Activated CD4-positive, alpha-beta T cell treated with anti-CD3 and anti-CD28 coated beads, Interleukin-2, amount 10 ng/mL, durations not matched to agents 24 days and 14 days (primary cell): Measurements from ENCODE around the gene KCTD14. TPM values are rescaled to one million over a fixed set of nuclear protein-coding genes. Genes with fewer than 3 reads are reported as not detected.
"Not testable (repeated sequence)": the region's sequence is repeated elsewhere in the genome, so short reads cannot be mapped to it uniquely, and the experiment has no call there.

ENCODE experiments used
- DNase-seq: peaks from one replicate; pipeline ENCODE4 v3.0.0; 2022
- H3K27ac Mint-ChIP-seq: one replicate; pipeline ENCODE4 v1.8.0; 2022; ENCODE audit warnings: mild to moderate bottlenecking, mixed read lengths
- H3K27me3 Mint-ChIP-seq: one replicate; pipeline ENCODE4 v1.8.0; 2022; ENCODE audit warnings: mixed read lengths
- H3K36me3 Mint-ChIP-seq: one replicate; pipeline ENCODE4 v1.8.0; 2022; ENCODE audit warnings: low read depth, mild to moderate bottlenecking, mixed read lengths
- H3K4me1 Mint-ChIP-seq: one replicate; pipeline ENCODE4 v1.8.0; 2021; ENCODE audit warnings: mixed read lengths
- H3K4me3 Mint-ChIP-seq: one replicate; pipeline ENCODE4 v1.8.0; 2022; ENCODE audit warnings: mild to moderate bottlenecking, moderate library complexity, mixed read lengths
- H3K9me3 Mint-ChIP-seq: one replicate; pipeline ENCODE4 v1.8.0; 2021; ENCODE audit warnings: mixed read lengths
- intact Hi-C: fragments of 100-400 bp; cut with micrococcal nuclease; formaldehyde crosslinking; loops from one replicate; pipeline ENCODE4 v1.15.1; 2023
- total RNA-seq: library from RNA; stranded (reverse); gene quantifications from 2 replicates; pipeline ENCODE4 v1.2.3, GENCODE V29; 2022

KCTD14 gene
- total RNA-seq, 1 donor from 2014 or later: 0.35 TPM

DNA sequence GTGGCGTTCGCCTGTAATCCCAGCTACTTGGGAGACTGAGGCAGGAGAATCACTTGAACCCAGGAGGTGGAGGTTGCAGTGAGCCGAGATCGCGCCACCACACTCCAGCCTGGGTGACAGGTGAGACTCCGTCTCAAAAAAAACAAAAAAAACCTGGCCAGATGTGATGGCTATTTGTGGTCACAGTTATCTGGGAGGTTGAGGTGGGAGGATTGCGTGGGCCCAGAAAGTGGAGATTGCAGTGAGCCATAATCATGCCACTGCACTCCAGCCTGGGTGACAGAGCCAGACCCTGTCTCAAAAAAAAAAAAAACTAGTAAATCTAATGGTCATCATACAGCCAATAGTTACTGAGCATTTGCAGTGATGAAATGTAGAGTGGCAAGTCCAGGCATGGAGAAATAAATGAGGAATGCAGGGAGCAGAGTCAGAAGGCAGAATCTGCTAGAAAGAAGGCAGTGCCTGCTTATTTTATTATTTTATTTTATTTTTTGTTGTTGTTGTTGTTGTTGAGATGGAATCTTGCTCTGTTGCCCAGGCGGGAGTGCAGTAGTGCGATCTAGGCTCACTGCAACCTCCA is 36.8 kb upstream of the KCTD14 start:
- H3K27ac Mint-ChIP-seq, H3K9me3 Mint-ChIP-seq, DNase-seq, H3K4me3 Mint-ChIP-seq, H3K27me3 Mint-ChIP-seq, H3K4me1 Mint-ChIP-seq, H3K36me3 Mint-ChIP-seq, intact Hi-C loops: not testable (repeated sequence)

DNA sequence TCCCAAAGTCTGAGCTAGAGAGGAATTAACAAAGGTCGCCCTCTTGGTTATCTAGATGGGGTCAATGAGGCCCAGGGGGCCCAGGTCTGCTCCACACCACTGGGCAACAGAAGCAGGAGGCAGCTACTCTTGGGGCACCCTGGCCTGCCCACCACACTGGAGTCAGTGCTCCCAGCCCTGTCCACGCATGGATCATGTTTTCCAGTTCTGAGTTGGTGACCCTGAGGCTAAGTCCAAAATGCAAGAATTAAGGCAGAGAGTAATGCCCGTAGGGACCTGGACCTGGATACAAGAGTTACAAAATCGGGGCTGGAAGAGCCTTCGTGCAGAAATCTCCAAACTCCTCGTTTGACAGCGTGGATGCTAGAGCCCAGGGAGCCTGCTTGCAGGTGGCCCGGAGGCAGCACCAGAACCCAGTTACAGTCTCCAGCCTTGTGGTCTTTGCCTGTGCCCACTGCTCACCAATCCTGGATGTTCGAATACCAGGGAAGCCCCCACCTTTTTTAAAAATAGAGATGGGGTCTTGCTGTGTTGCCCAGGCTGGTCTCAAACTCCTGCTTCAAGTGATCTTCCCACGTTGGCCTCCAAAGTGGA is 34.5 kb upstream of the KCTD14 start:
- Mint-ChIP-seq H3K27ac (no peak overlapping the region), H3K4me3 (no peak overlapping the region), H3K4me1 (no peaks in the 10 kb centered on the region), H3K36me3 (peaks cover 2% of the 10 kb centered on the region), H3K27me3 (no peaks in the 10 kb centered on the region), H3K9me3 (no peaks in the 10 kb centered on the region)
- intact Hi-C loops: no loop called here
- no peak for DNase-seq

DNA sequence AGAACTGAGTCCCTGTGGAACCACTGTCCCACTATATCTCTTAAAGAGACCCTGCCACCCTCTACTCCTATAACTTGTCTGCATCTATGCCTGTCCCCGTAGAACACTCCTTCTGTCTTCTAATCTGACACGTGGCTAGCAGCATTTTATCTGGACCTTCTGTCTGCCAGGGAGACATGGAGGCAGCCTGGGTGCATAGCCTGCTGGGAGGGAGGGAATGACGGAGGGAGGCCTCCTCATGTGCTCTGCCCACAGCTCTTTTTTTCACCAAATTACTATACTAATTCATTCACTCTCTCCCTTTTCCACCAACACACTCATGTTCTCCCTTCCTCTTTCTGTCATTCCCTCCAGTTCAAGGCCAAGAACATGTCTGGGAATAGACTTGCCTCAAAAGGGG is 33.0 kb upstream of the KCTD14 start:
- Mint-ChIP-seq H3K4me1 (peaks cover 2% of the 10 kb centered on the region), H3K27ac (no peak overlapping the region), H3K27me3 (no peaks in the 10 kb centered on the region), H3K4me3 (no peak overlapping the region), H3K9me3 (no peaks in the 10 kb centered on the region), H3K36me3 (peaks cover 2% of the 10 kb centered on the region)
- no peak for DNase-seq
- intact Hi-C loops: no loop called here

DNA sequence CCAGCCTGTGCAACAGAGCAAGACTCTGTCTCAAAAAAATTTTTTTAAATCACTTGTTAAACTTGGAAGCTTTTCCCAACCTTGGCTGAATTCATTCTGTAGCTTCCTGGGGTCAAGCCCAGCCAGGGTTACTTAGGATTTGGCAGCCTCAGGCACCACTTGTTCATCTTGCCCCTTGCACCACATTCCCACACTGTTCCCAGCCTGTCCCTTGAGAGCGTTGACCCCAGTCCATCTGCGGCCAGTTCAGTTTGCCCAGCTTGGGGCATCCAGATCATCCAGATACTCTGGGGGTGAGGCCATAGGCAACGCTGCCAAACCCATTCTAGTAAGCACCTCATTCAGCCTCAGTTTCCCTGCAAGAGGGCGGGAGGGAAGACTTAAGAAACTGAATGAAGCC is 31.9 kb upstream of the KCTD14 start:
- Mint-ChIP-seq H3K36me3 (peaks cover 2% of the 10 kb centered on the region), H3K27me3 (no peaks in the 10 kb centered on the region), H3K4me3 (no peak overlapping the region), H3K4me1 (peaks cover 8% of the 10 kb centered on the region), H3K9me3 (no peaks in the 10 kb centered on the region), H3K27ac (no peak overlapping the region)
- no peak for DNase-seq
- intact Hi-C loops: no loop called here

DNA sequence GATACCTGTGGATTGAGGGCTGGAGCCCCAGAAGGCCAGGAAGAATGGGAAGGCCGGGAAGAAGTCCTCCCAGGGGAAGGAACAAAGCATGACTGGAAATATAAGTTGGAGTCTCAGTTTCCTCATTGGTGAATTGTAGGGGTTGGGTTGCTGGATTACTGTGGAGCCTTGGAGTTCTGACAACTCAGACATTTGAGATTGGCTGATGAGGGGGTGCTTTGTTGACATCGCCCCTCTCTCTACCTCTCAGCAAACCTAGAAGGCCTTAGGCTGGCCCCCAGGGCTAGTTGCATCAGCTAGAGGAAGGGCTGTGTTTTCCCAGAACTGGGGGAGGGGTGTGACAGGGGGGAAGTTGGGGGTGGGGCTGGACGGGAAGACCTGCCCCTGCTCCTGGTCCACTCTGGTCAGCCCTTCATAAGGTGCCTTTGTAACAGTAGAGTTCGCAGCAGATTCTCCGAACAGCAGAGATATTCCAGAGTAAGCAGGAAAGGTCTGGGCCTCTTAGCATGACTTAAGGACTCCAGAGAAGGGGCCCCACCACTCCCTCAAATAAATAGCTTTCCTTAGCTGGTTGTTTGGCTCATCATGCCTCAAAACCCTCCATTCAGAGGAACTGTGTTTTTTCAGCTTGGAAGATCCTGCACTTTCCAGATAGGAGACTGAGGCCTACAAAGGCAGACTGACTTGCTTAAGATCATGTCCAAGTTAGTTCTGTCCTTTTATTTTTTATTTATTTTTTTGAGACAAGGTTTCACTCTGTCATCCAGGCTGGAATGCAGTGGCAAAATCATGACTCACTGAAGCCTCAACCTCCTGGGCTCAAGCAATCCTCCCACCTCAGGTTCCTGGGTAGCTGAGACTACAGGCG is 28.1 kb upstream of the KCTD14 start:
- H3K4me1 Mint-ChIP-seq: peaks cover 9% of the 10 kb centered on the region
- H3K27ac Mint-ChIP-seq: no peak overlapping the region
- no peak overlapping the region for H3K4me3 Mint-ChIP-seq
- no peaks in the 10 kb centered on the region for H3K27me3 Mint-ChIP-seq
- H3K36me3 Mint-ChIP-seq: peaks cover 2% of the 10 kb centered on the region
- H3K9me3 Mint-ChIP-seq: no peaks in the 10 kb centered on the region
- DNase-seq: no peak
- intact Hi-C loops: no loop called here

DNA sequence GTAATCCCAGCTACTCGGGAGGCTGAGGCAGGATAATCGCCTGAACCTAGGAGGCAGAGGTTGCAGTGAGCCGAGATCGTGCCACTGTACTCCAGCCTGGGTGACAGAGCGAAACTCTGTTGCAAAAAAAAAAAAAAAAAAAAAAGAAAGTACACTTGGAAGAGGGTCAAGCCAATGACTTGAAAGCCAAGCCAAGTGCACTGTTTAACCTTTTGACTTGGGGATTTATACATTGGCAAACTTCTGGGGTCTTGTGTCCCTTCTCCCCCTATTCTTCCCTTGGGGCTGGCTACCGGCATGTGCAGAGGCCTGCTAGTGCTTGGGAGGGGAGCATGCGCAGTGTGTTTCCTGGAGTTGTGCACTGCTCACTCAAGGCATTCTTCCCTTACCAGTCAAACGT is 26.3 kb upstream of the KCTD14 start:
- Mint-ChIP-seq H3K27ac (no peak overlapping the region), H3K36me3 (peaks cover 2% of the 10 kb centered on the region)
- intact Hi-C loops: no loop called here

DNA sequence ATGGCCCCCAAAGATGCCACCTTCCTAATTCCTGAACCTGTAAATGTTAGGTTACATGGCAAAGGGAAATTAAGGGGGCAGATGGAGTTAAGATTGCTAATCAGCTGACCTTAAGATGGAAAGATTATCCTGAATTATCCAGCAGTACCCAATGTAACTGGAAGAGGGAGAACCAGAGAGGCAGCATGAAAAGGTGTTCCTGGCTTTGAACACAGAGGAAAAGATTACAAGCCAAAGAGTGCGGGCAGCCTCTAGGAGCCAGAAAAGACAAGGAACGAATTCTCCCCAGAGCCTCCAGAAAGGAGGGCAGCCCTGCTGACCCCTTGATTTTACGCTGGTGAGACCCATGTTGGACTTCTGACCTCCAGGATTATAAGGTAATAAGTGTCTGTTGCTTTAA is 25.5 kb upstream of the KCTD14 start:
- peaks cover 2% of the 10 kb centered on the region for H3K36me3 Mint-ChIP-seq
- H3K4me3 Mint-ChIP-seq: no peak overlapping the region
- no peak for DNase-seq
- H3K9me3 Mint-ChIP-seq: no peaks in the 10 kb centered on the region
- H3K27ac Mint-ChIP-seq: no peak overlapping the region
- intact Hi-C loops: no loop called here
- H3K27me3 Mint-ChIP-seq: peaks cover under 1% of the 10 kb centered on the region
- H3K4me1 Mint-ChIP-seq: peaks cover 13% of the 10 kb centered on the region

More for the DNA sequence above, 26.3 kb upstream of the KCTD14 start:
- H3K4me3 Mint-ChIP-seq: no peak overlapping the region
- H3K9me3 Mint-ChIP-seq: no peaks in the 10 kb centered on the region
- no peak for DNase-seq
- H3K27me3 Mint-ChIP-seq: no peaks in the 10 kb centered on the region
- H3K4me1 Mint-ChIP-seq: peaks cover 13% of the 10 kb centered on the region

DNA sequence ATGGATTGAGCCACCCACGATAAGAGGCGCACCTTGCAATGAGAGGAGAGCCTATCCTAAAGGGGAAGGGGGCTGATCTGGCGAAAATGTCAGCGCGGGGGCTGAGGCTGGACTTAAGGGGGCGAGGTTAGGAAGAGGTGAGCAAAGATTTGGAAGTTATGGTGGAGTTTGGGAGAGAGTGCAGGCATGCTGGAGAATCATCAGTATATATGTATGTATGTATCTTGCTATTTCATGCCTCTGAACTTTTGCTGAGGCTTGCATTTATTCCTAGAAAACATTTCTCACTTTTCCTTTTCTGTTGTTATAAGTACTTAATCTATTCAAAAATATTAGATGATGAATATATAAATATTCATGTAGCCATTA is 23.4 kb upstream of the KCTD14 start:
- Mint-ChIP-seq H3K27ac (no peak overlapping the region), H3K36me3 (no peaks in the 10 kb centered on the region), H3K4me3 (no peak overlapping the region), H3K27me3 (peaks cover 4% of the 10 kb centered on the region), H3K9me3 (no peaks in the 10 kb centered on the region), H3K4me1 (peaks cover 15% of the 10 kb centered on the region)
- DNase-seq: no peak
- intact Hi-C loops: loop anchor here (2.0 kb wide), 1 partner anchor 52 kb away; the partner anchor contains the start of gene INTS4

DNA sequence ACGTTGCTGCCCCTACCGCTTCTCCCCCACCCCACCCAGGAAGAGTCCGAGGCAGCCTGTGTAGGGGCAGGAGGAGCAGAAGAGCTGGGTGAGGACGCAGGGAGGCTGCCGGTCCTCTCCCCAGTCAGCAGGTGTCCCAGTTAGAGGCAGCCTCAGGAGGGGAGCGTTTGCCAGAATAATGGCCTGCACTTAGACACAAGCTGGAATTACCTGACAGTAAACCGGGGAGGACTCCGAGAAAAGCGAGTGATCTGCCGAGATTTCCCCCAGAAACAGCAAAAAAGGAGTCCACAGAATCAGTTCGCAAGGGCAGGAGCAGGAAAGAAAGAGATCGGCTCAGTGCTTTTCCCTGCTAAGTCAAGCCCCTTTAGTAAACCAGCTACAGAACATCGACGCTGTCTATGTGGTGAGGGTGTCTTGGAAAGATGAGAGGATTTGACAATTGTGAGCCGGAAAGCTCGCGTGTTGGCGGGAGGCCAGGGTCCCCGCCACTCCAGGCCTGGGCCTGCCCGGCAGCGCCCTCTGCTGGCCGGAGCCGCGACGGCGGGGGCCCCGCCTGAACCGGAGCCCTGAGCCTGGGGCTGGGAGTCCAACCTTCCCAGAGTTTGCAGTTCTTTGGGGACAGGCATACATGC is 22.9 kb upstream of the KCTD14 start:
- Mint-ChIP-seq H3K4me1 (peaks cover 11% of the 10 kb centered on the region), H3K36me3 (no peaks in the 10 kb centered on the region), H3K9me3 (no peaks in the 10 kb centered on the region), H3K27me3 (peaks cover 4% of the 10 kb centered on the region), H3K4me3 (peak overlapping the region; percentile 45), H3K27ac (no peak overlapping the region)
- intact Hi-C loops: loop anchor here (2.0 kb wide), 1 partner anchor 51 kb away; the partner anchor contains the start of gene INTS4
- DNase-seq: peak; percentile 94

DNA sequence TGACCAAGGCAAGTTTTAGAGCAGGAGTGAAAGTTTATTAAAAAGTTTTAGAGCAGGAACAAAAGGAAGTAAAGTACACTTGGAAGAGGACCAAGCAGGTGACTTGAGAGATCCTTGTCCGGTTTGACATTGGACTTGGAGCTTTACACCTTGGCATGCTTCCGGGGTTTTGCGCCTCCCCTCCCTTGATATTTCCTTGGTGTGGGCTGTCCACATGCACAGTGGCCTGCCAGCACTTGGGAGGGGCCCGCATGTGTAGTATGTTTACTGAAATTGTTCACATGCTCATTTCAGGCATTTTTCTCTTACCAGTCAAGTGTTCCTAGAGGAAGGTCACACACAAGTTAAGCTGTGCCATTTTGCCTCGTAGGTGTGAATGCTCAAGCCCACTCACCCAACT is 21.6 kb upstream of the KCTD14 start:
- H3K4me3 Mint-ChIP-seq: no peak overlapping the region
- H3K27me3 Mint-ChIP-seq: peaks cover 4% of the 10 kb centered on the region
- no peaks in the 10 kb centered on the region for H3K9me3 Mint-ChIP-seq
- H3K27ac Mint-ChIP-seq: no peak overlapping the region
- intact Hi-C loops: no loop called here
- no peaks in the 10 kb centered on the region for H3K36me3 Mint-ChIP-seq
- DNase-seq: no peak
- H3K4me1 Mint-ChIP-seq: peaks cover 14% of the 10 kb centered on the region

DNA sequence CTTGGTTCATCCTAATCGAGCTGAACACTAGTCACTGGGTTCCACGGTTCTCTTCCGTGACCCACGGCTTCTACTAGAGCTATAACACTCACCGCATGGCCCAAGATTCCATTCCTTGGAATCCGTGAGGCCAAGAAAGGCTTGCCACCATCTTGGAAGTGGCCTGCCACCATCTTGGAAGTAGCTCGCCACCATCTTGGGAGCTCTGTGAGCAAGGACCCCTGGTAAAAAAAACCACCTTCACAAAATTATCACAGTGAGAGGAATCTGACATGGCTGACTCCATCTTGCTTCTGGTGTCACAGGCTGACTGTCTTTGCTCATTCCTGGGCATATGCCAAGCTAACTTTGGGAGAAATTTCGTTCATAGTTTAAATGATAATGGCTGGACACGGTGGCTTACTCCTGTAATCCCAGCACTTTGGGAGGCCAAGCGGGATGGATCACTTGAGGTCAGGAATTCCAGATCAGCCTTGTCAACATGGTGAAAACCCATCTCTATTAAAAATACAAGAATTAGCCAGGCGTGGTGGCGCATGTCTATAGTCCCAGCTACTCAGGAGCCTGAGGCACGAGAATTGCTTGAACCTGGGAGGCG is 18.9 kb upstream of the KCTD14 start:
- no peaks in the 10 kb centered on the region for H3K36me3 Mint-ChIP-seq
- intact Hi-C loops: no loop called here

DNA sequence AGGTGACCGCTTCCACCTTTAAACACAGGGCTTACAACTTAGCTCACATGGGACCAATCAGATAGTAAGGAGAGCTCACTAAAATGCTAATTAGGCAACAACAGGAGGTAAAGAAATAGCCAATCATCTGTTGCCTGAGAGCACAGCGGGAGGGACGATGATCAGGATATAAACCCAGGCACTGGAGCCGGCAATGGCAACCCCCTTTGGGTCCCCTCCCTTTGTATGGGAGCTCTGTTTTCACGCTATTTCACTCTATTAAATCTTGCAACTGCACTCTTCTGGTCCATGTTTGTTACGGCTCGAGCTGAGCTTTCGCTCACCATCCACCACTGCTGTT is 18.3 kb upstream of the KCTD14 start:
- intact Hi-C loops, DNase-seq, H3K4me3 Mint-ChIP-seq, H3K36me3 Mint-ChIP-seq, H3K9me3 Mint-ChIP-seq, H3K27me3 Mint-ChIP-seq: not testable (repeated sequence)
- Mint-ChIP-seq H3K27ac (peak overlapping the region; percentile 19), H3K4me1 (peaks cover 15% of the 10 kb centered on the region)

More for the DNA sequence above, 18.9 kb upstream of the KCTD14 start:
- Mint-ChIP-seq H3K27ac (peak overlapping the region; percentile 19), H3K4me3 (no peak overlapping the region), H3K4me1 (peaks cover 16% of the 10 kb centered on the region), H3K27me3 (peaks cover 4% of the 10 kb centered on the region), H3K9me3 (no peaks in the 10 kb centered on the region)
- DNase-seq: no peak

DNA sequence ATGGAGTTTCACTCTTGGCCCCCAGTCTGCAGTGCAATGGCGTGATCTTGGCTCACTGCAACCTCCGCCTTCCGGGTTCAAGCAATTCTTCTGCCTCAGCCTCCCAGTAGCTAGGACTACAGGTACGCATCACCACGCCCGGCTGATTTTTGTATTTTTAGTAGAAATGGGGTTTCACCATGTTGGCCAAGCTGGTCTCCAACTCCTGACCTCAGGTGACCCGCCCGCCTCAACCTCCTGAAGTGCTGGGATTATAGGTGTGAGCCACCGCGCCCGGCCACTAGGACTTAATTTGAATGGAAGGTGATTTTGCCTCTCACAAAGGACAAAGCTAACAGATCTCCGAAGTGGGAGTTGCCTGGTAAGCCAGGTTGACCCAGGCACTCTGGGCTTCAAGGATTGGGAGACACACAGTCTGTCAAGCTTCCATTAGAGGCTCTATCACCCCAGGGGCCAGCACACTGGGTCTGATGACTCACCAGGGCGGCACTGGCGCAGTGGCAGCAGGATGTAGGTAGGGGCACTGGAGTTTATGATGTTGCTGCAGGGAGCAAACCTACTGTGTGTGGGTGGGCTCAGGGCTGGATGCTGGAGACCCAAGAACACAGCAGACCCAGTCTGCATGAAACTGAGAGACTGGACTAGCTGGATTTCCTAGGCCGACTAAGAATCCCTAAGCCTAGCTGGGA is 17.8 kb upstream of the KCTD14 start:
- DNase-seq: no peak
- H3K4me3 Mint-ChIP-seq: no peak overlapping the region
- H3K9me3 Mint-ChIP-seq: no peaks in the 10 kb centered on the region
- intact Hi-C loops: no loop called here
- no peaks in the 10 kb centered on the region for H3K36me3 Mint-ChIP-seq
- no peak overlapping the region for H3K27ac Mint-ChIP-seq
- peaks cover 11% of the 10 kb centered on the region for H3K4me1 Mint-ChIP-seq
- peaks cover 4% of the 10 kb centered on the region for H3K27me3 Mint-ChIP-seq
